GM12892 (cell line): Measurements from ENCODE around the gene TPD52L1.

ENCODE experiments used
- POLR2A ChIP-seq: IDR thresholded peaks from 2 replicates; pipeline ENCODE4 v1.6.1; 2011; ENCODE audit warnings: low read depth, low read length, control low read depth
- TAF1 ChIP-seq: IDR thresholded peaks from 2 replicates; pipeline ENCODE4 v1.6.1; 2011; ENCODE audit warnings: low read depth, mild to moderate bottlenecking, control low read depth, low read length, borderline replicate concordance

GRCh38 chr6:125104425-125104824, 49.1 kb upstream of the TPD52L1 start:
- TF ChIP-seq TAF1, result no peak
- no peak for TF ChIP-seq POLR2A
